HG03135 (cell line): Measurements from ENCODE around the gene IFIT3.

Source experiments
- ATAC-seq: cut with Tn5 transposase; IDR thresholded peaks from one replicate; pipeline ENCODE4 v1.9.1; 2021; ENCODE audit warnings: mild to moderate bottlenecking, moderate library complexity; ENCODE audit not compliant: unreplicated experiment

The IFIT3 gene

DNA sequence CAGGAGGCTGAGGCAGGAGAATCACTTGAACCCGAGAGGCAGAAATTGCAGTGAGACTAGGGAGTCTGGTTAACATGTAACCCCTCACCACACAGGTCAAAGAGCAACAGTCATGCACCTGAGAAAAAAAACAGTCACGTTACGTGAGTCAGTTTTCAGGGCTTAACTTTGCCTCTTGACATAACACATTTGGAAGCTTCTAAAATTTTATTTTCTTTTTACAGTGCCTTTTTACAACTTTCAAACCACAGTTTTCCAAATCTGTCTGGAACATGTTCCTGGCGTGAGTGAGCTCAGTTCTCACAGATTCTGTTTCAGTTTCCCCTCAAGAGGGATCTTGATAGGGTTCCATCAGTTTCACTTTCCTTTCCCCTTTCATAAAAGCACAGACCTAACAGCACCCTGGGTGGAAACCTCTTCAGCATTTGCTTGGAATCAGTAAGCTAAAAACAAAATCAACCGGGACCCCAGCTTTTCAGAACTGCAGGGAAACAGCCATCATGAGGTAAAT, 4.4 kb downstream of the IFIT3 start:
- ATAC-seq = peak; percentile 45

DNA sequence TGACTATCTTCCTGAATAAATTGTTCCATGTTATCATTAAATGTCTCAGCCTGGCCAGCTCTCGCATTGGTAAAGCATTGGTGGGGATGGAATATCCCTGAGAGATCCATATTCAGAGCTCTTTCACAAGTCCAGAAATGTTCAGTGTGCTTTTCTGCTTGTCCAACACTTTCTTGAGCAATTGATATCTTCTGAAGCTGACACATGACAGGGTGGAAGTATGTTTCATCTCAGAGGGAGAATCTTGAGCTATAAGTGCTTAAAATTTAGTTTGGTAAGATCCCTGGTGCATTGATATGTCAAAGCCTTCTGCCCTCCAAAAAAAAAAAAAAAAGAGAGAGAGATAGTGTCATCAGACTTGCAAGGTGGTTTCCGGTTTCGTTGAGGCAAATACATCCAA, 7.4 kb downstream of the IFIT3 start:
- no peak for ATAC-seq

DNA sequence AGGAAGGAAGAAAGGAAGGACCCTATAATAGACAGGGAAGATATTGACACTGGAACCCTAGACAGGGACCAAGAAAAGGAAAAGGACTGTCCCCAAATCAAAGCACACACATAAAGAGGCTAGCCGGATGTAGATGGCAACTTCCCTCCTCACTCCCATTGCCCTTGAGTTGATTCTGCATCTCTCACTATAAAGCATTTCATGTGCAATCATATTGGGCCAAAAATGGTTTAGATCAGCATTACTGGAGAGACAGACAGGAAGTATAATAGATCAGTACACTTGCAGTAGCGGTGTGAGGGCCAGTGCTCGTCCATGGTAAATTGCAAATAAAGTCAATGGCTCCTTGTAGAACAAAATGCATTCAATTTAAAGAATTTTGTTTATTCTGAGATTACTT, 8.4 kb downstream of the IFIT3 start:
- no peak for ATAC-seq

DNA sequence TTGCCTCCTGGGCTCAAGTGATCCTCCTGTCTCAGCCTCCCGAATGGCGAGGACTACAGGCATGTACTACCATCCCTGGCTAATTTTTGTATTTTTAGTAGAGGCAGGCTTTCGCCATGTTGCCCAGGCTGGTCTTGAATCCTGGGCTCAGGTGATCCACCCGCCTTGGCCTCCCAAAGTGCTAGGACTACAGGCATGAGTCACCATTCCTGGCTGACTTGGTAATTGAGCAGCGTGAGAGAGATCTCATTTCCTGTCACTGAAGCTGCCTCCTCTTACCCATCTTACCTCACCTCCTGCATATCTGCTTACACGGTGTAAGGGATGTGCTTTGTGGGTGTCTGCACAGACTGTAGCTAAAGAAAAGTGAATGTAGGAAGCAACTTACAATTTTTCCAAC, 9.7 kb downstream of the IFIT3 start:
- no peak for ATAC-seq

DNA sequence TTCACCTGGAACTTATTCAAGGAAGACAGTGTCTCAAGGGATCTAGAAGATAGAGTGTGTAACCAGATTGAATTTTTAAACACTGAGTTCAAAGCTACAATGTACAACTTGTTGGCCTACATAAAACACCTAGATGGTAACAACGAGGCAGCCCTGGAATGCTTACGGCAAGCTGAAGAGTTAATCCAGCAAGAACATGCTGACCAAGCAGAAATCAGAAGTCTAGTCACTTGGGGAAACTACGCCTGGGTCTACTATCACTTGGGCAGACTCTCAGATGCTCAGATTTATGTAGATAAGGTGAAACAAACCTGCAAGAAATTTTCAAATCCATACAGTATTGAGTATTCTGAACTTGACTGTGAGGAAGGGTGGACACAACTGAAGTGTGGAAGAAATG, 10.9 kb downstream of the IFIT3 start:
- ATAC-seq = no peak

DNA sequence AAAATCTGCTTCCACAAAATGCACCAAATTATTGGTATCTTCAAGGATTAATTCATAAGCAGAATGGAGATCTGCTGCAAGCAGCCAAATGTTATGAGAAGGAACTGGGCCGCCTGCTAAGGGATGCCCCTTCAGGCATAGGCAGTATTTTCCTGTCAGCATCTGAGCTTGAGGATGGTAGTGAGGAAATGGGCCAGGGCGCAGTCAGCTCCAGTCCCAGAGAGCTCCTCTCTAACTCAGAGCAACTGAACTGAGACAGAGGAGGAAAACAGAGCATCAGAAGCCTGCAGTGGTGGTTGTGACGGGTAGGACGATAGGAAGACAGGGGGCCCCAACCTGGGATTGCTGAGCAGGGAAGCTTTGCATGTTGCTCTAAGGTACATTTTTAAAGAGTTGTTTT, 12.1 kb downstream of the IFIT3 start:
- ATAC-seq = no peak

DNA sequence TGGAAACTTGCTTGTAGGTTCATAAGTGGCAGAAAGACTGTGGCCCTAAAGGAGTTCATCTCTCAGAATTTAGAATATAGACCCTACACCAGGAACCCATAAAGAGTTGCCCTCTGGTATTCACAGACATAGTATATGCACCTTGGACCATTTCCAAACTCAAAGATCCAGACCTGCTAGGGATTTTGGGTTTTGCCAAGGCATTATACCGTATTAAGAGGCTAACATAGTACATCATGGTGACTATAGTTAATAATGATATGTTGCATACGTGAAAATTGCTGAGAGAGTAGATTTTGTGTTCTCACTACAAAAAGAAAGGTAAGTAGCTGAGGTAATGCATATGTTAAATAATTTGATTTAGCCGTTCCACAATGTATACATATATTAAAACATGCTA, 13.9 kb downstream of the IFIT3 start:
- ATAC-seq = no peak

DNA sequence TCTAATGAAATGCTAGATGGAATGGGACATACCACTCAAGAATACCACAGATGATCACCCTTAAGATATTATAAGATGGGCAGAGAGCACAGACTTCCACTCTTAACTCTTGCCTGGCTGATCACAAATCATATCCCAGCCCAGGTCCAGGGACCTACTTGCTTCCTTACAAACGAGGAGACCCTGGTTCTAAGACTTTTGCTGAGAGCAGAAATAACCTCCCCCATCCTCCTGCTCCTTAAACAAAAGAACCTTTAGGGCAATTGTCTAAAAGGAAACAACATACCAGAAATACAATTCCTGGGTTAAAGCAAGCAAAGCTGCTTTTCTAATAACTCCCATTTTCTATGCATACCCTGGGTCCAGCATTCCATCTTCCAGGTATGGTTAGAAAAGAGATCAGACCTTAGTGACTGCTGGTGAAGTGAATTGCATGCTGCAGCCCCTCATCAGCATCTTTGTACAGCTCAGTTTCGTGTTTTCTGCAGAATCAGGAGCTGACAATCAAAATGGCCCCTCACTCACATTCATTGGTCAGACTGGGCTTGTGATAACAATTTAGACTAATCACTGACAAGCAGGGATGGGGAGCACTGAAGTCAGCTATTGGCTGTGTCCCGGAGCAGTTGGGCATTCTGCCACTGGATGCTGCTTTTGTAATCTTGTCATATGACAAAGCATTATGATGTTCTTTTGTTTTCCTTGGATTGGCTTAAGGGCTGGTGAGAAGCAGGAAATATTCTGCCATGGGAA, 14.6 kb downstream of the IFIT3 start:
- ATAC-seq = no peak

DNA sequence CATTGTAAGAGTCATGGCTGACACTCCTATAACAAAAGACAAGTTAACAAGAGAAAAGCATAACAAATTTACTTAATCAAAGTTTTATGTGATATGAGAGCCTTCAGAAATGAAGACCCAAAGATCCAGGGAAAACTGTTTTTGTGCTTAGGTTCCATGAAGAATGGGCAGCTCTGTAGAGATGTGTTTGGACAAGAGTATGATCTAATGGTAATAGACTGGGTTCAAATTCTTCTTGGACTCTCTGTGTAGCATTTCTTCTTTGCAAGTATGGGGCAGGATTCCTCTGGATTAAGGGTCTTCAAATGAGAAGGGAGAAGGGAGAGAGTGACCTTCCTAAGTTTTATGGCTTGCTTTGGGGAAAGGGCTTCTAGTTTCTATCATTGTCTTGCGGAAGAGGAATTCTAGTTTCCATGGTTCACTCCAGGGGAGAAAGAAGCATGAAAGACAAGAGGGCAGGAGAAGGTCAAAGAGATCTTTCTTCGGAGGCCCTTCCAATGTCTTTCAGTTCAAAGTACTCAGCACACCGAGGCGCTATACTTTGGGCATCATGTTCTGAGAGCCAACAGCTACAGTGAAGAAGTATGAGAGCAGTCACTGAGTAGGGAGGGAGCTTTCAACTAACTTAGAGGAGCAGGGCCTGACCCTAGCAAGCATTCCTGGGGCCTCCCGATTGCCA, 15.4 kb downstream of the IFIT3 start:
- no peak for ATAC-seq

DNA sequence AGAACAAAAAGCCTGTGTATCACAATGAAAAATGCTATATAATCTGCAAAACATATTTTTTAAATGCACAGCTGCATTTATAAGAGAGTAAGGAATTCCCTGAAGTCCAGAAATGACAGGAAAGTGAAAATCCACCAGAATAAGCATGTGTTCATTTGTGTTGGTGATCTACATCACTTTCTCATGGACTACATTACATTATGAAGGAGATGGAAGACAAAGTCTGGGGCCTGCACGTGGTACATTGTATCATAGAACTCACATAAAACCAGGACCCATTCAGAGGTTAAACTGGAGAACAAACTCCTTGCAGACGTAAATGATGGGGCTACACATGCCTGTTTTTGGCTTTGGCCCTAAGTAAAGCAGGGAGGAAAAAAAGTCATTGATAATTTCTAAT, 16.4 kb downstream of the IFIT3 start:
- ATAC-seq = no peak

DNA sequence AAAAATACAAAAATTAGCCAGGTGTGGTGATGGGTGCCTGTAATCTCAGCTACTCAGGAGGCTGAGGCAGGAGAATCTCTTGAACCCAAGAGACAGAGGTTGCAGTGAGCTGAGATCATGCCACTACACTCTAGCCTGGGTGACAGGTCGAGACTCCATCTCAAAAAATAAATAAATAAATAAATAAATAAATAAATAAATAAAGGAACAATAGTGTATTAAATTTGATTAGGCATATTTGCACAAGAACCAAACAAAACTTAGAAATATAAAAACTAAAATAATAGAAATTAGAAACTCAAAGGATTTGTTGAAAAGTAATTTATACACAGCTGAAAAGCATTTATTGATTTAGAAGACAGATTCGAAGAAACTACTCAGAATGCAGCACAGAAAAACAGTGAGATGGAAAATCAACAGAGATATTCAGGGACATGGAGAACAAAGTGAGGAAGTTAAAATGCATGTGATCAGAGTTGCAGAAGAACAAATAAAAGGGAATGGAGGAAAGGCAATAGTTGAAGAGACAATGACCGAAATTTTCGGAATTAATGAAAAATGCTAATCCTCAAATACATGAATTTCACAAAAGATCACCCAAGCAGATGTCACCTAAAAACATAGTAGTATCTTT, 17.7 kb downstream of the IFIT3 start:
- ATAC-seq = no peak

DNA sequence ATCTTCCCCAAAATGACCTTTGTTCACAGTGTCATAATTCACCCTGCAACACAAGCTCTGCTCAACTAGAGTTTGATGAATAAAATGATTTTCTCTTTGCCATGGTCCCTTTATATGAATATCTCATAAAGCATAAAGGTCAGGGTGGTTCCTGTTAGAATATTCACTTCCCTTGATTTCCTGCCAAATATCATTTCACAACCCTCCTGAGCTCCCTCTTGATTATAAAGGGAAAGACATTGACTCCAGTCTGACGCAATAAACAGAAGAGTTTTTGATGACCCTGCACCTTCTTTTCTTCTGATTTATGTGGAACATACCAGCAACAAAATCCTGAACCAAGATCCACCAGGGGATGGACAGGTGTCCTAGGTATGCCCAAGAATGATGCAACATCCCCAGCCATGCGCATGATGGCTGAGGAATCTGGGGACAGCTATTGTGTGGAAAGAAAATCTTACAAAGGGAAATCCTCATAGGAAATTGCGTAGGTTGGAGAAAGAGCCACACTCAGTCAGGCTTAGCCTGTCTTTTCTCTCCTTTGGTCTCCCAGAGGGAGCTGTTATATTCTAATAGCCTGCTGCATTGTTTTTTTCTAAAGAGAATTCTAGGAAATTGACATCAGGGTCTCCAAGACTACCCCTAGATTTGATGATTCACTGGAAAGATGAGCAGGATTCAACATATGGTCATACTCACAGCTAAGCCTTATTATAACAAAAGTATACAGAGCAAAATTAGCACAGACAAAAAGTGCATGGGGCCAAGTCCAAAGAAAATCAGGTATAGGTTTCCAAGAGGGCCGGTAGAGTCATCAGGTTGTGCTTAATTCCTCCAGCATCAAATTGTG, 18.8 kb downstream of the IFIT3 start:
- no peak for ATAC-seq

DNA sequence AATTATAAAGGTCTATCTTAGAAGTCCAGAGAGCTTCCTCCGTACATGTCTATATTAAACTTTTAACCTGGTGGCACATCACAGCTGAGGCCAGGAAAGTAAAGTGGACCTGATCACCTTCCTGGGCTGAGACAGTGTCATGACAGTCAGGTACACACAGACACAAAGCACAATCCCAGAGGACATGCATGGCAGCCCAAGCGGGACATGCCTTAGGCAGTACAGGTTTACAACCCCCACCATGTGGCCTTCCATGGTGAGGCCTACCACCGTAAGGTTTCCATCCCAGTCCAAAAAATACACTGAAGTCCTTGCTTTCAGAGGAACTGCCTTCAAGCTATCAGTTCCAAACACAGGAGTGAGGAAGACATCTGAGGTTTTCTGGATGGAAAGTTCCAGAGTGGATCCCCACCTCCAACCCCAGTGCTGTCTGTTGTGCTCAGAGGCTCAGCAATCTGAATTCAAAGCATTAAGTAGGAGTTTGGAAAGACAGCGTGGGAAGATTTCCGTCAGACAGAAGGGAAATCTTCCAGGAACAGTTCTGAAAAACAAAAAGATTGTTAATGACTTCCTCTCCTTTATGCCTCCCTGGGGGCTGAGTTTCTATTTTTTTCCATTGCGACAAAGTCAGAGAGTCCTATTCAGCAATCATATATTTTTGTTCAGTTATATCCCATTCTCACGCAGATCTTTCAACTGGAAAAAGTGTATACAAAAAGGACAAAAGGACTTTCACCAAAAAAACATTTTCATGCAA, 20.1 kb downstream of the IFIT3 start:
- ATAC-seq = no peak

DNA sequence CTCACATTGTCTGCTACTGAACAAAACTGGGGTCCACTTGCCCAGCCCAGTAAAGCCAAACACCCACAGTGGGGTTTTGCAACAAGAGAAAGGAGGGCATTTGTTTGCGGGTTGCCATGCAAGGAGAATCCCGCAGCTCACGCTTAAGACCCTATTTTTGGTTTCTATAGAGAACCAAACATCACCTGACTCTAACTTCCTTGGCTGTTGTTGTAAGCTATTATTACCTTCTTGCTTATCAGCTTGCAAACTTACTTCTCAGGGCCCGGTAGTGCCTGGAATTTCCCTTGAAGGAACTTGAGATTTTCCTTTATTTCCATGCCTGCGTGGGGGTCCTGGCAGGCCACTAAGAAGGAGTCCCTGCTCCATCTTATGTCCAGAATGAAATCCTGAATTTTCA, 20.7 kb downstream of the IFIT3 start:
- no peak for ATAC-seq

DNA sequence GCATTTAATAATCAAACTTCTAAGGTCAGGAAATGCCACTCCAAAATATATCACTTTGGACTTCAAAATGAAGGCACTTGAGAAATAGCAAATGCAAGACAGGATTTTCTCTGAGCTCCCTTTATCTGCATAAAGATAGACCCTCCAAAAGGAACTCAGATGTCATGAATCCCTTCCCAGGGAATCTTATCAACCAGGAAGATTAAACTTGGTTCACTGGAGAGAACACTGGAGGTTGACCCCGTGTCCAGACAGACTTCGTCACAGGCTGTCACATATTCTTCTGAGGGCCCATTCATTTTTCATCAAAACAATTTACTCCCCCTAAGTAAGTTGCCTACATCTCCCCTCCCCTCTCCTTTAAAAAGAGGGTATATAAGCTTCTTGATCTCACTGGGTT, 21.2 kb downstream of the IFIT3 start:
- ATAC-seq = no peak

DNA sequence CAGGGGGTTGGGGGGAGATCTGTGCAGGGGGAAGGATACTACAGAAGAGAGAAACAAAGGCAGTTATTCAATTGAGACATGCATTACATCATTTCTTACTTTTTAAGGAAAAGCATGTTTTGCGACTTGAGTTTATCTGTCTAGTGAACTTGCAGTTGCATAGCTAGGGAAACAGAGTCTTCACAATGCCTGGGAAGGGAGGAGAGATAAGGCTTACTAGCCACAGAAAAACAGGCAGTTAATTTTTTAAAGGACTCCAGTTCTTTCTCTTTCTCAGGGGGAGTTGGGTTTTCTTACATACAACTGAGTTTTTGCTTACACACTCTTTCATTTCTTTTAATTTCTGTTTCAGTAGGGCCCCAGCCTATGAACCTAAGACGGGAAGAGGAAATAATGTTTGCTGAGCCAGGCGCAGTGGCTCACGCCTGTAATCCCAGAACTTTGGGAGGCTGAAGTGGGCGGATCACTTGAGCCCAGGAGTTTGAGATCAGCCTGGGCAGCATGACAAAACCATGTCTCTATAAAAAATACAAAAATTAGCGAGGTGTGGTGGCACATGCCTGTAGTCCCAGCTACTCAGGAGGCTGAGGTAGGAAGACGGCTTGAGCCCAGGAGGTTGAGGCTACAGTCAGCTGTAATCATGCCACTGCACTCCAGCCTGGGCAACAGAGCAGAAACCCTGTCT, 23.0 kb downstream of the IFIT3 start:
- ATAC-seq = peak; percentile 31

DNA sequence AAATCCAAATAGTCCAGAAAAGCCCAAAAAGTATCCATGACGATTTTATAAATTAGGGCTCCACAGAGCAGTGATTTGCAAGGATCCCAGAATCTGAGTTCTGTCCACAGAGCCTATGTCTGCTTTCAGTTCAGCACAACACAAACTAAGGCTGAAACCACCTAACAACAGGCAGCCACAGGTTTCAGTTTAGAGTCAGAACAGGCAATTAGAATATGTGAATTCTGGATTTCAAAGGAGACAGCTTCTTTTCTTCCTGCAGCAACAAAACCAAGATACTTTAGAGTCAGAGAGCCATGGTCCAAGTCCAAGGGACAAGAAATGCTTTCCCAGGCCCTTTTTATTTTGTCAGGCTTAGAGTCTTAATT, 23.6 kb downstream of the IFIT3 start:
- ATAC-seq = peak; percentile 79

DNA sequence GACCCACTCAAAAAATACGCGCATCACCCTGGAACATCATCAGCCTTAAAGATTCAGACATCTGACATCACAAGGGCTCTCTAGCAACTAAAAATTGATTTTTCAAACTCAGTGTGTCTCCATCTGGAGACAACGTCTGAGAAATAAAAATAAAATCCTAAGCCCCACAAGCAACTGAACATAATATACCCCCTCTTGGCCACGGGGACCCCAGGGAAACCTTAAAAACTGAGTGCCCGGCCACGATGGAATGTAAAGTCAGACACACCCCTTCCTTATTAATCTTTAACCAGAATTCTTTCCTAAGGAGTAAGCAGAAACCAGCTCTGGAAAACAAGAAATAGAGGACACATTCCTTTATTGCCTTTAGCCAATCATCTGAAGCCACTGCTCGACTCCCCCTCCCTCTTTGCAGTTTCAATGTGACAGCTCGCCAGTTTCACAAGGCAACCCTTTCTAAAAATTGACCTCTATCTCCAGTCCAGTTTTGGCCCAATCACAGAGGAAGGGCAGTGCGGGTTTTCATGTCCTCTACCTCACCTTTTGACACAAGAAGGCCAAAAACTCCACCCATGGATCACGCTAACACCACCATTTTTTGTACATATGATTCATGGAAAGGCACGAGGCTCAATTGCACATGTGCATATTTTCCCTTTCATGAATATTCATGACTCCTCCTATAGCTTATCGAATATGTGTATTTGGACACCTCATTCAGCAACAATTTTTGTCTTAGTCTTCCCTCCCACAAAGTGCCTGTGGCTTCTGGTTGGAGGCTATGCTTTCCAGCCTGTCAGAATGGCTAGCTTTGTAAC, 24.2 kb downstream of the IFIT3 start:
- peak; percentile 34 for ATAC-seq

DNA sequence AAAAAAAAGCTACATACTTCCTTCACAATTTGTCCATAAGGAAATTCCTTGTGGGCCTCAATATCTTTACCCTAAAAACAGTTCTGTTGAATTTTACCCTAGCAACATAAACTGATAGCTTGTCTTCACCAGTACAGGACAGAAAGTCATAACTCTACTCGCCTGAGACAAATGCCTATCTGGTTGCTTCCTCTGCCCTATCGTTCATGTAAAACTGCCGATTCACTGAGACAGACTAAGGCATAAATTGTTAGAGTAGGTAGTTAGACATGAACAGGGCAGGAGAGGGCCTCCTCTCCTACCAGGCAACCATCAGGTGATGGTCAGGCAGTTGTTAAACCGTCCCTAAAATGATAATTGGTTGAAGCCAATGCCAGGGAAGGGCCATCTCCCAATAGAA, 25.0 kb downstream of the IFIT3 start:
- ATAC-seq = no peak
